SW480 (cell line): Measurements from ENCODE around the gene GRB14.

Experiments
- DNase-seq: peaks from one replicate; pipeline ENCODE4 v3.0.0-alpha.2; 2016; ENCODE audit warnings: low spot score

GRB14 gene

DNA sequence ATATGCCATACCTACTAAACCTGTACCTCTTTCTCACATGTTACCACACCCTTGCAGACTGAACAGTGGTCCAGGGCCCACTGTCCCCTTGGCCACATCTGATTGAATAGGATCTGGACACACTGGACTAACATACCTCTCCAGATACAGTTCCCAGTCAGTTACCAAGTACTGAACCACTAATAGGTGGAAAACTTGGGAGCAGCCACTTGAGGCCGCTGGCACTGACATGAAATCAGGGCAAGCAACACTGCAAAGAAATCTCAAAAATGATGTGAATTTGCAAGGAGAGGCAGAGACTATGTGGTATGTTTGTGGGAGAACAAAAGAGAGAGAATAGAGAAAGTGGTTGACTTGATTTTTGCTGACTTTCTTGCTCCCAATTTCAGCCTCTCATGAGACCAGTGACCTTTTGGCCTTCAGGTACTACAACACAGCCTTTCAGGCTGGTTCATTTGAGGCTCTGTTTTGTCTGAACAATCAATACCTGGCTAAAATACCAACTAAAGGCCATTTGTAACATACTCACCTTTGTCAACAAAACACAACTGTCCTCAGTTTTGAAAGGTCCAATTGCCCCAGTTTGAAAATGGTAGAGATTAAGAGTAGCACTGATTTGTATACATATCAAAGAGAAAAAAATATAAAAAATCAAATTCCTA lies 7.8 kb downstream of the GRB14 start:
- no peak for DNase-seq

DNA sequence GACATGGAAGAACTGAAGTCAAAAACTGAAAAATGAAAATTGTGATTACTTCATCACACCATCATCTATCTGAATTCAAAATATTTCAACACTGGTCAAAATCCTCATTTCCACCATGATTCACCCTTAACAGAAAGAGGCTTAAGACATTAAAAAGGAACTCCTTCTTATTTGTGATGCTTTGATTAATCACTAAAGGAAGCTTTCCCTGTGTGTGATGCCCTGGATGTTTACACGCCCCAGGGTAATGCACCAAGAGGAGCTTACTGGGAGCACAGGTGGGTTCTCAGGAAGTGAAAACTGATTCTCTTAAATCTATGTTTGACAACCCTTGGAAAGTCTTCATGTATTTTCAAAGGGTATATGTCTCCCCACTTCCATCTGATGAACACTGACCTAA lies 11.5 kb downstream of the GRB14 start:
- DNase-seq, result no peak

DNA sequence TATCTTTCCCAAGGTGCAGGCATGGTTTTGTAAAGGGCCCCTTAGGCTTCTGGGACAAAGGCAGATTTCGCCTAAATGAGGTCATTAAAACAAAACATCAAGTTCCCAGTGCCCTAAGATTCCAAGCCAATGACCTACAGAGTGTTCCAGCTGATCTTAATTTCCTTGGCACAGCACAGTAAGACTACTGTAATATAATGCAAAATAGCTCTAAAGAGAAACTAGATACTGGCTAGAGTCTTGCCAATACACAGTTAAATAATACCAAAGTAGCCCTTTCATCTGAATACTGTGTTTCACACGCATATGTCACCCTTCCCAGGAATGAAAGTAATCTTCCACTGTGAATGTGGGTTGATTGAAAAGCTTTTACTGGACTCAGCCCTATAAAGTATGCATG lies 14.7 kb downstream of the GRB14 start:
- no peak for DNase-seq

DNA sequence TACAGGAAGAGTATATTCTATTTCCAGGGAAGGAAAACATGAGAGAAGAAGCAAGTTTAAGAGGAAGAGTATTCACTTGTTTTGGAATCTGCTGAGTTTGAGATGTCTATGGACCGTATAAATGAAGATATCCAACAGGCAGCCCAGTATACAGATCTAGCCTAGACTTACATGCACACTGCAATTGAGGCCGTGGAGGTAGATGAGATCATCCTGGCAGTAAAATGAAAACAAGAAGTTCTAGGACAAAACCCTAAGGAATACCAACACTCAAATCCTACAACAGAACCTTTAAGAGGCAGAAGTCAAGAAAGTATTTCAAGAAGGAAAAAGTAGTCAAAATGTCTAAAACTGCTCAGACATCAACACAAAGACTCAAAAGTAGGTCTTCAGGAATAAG lies 16.0 kb downstream of the GRB14 start:
- DNase-seq, result no peak

DNA sequence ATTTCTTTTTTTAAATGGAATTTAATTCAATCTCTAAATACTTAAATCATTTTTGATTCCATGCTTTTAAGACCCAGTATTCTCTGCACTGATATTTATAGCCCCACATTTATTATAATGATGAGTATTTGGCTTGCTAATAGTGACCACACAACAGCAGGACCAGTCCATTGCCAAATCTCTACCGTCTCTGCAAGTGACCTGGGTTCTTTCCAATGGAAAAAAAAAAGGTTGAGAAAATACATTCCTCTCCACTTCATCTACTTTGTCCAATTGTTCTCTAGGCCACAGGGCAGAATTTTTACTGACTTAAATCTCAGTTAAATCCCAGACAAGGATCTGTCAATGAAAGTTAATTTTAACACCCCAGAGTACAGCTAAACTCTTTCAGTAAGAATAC lies 20.5 kb downstream of the GRB14 start:
- DNase-seq, result no peak

DNA sequence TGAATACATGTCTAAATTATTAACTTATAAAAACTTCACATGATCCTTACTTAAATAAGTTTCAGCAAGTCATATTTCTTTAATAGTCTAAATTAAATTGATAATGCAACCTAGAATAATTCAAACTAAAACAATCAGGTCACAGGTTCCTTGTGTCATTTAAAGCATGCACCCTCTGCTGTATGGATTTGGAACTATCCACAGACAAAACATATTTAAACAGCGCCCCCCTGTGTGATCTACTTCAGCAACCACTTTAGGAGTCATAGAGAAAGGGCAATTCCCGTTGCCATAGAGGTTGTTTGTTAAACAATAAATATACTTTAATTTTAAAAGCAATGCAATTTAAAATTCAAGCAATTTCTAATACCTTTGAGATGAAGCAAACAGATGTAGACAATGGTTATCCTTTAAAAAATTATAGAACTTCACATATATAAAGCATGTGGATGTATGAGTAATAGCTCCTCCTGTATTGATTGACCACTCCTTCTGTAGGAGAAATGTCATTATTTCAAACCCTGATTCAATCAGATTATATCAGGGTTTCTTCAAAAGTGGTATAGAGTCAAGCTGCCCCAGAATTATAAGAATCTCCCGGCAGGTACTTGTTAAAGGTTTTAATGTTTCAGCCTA lies 21.2 kb downstream of the GRB14 start:
- peak; percentile 68 for DNase-seq

DNA sequence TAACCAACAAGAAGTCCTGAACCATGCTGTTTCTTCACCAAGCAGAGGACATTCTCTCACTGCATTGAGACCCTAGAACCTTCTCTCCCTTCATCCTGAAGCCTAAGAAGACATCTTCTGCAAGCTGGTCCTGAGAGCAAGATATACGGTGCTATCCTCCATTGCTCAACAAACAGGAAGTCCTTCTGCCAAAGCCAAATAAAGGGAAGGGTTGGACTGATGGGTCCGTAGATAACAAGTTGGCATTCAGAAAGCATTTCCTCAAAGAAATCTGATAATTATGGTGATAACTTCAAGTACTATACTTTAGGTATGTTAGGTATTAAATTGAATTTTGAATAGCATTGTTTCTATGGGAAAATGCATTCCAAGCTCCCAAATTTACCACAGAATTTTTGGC lies 23.3 kb downstream of the GRB14 start:
- DNase-seq, result no peak

DNA sequence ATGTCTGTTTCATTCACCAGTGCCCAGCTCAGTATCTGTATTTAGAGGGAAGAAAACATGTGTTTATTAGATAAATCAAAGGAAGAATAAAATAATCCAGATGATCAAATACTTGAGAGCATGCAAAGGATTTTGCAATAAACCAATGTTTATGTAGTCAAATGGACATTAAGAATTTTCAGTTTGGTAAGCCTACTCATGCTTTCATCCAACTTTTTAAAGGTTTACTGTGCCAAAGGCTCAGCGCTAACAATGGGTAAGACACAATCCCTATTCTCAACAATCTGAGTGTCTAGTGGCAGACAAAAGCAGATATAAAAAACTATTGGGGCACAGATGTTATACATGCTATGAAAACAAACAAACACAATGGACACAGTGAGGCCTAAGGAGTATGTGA lies 26.3 kb downstream of the GRB14 start:
- no peak for DNase-seq

DNA sequence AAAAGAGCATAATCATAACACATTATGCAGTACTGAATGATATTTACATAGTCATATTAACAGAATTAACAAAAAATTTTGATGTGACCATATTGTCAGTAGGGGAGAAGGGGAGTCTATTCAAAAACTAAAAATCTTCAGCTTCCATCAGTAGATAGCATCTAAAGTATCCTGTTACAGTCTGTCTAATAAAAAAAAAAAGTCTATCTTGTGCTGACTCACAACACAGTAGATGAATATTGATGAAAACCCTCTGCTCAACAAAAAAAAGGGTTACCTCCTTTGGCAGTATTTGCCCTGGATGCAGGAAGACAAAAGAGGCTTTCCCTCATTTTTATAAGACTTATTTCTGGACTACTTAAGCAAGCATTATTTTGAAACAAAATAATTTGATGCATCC lies 27.3 kb downstream of the GRB14 start:
- DNase-seq, result no peak

DNA sequence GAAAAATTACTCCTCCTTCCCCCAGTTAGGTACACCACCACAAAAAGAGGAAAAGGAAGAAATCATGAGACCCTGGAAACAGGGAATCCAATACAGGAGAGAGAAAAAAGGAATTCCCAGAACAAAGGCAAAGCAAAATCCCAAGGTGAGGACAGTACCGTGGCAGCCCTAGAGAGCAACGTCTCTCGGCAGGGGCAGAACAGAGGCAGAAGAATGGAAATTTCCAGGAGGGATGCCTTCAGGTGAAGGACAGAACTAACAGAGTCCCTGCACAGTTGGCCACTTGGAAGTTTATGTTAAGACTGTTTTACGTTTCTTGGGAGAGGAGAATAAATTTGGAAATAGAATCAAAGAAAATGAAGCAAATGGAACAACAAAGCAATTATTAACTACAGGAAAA lies 27.7 kb downstream of the GRB14 start:
- DNase-seq, result no peak

DNA sequence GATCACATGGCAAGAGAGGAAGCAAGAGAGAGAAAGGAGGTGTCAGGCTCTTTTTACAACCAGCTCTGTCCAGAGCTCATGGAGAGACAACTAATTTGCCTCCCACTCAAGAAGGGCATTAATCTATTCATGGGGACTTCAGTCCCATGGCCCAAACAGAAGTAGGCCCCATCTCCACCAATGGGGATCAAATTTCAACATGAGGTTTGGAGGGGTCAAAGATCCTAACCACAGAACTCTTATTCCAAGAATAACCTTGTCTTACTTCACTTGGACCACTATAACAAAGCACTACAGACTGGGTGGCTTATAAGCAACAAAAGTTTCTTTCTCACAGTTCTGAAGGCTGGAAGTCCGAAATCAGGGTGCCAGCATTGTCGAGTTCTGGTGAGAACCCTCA lies 31.8 kb downstream of the GRB14 start:
- no peak for DNase-seq

DNA sequence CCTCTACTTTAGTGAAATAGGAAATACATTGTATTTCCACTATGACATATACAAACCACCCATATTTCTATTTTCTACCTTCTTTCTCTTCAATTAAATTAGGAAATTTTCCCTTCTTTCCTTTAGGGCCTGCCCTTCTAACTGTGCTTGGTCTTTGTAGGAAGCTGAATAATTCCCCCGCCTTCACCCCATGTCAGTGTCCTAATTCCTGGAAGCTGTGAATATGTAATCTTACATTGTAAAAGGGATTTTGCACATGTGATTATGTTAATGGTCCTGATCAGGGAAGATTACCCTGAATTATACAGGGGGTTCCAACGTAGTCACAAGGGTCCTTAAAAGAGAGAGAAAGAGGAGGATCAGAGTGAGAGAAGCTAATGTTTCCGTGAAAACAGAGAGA lies 40.2 kb downstream of the GRB14 start:
- DNase-seq, result no peak

DNA sequence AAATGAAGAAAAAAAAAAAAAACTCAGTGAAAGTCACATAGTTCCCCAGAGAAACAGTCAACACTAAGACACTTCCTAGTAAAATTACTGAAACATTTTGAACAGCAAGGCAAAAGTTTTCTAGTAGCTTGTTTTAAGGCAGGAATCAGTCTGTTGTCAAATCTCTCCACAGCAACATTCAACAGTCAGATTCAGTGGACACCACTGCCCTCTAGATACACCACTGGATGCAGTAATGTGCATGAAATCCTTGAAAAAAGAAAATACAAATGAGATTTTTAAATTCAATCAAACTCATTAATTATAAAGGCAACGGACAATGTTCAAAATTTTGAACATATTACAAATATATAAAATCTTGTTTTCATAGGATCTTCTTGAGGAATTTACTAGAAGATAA lies 46.4 kb downstream of the GRB14 start:
- DNase-seq, result no peak

DNA sequence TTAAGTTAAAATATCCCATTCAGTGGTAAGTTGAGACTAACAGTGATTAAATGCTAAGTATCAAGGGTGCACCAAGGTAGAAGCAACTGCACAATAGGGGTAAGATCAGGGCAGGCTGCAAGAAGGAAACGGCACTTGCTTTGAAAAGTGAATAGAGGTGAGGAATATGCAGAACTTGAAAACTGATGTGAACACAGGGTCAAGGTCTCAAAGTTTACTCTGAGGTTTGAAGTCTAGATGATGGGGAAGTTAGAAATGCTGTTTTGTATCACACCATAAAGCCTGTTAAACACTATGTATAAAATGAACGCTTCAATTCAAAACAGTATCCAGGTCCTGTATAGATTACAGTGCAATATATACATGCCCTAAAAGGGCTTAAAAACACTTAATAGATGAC lies 50.8 kb downstream of the GRB14 start:
- DNase-seq, result no peak

DNA sequence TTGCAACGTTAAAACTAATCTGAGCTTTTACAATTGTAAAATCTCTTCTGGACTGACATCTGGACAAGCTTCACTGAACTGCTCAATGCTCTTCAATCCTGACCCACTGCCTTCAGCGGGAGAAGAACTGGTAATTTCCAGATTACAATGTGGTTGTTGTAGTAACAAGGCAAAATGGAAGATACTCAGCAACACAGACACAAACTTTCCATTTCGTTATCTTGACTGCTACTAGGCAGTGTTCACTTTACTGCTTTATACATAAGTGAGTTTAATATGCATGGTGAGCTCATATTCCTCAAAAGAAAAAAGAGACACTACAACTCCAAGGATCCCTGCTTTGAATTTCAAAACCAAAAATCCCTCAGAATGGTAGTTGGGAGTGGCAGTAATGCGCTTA lies 51.9 kb downstream of the GRB14 start:
- DNase-seq, result no peak

DNA sequence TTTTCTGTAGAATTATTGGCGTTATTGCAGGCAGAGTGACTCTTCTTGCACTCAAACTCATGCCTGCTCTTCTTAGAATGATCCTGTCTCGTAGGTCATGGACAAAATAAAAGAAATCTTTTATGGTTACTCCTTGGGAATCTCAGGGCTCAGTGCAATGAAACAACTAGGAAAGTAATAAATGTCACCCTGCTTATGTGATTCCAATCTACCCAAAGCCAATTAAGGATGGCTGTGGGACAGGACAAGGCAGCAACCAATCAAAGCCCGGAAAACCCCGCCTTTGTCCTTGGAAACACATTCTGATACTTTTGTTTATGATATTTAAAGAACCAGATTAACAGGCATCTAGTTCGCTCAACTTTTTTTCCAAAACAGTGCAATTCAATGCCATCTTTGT lies 53.0 kb downstream of the GRB14 start:
- no peak for DNase-seq

DNA sequence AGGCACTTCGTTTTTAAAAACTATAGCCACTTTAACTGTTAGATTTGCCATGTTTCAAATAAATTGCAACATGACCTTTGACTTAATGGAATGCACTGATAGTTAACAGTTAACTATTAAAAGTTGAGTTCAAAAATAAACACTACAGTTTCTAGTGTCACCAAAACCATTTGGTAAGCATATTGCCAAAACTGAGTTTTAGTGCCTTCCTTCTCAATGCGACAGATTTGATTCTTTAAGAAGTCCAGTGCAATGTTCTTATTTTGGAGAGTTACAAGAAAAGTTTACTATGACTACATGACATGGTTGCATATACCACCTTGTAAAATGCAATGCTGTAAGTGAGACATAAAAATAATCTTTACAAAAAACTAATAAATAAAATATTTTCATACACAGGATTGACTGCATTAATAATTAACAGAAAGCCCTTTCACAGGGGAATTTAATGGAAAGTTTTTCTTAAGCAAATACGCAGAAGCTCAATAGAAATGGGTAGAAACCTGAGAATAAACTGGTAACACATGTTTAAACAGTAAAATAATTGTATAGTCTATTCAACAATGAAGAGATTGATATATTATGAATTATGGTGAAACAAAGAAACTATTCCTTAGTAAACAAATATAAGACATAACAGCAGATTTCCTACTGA lies 53.8 kb downstream of the GRB14 start:
- no peak for DNase-seq

DNA sequence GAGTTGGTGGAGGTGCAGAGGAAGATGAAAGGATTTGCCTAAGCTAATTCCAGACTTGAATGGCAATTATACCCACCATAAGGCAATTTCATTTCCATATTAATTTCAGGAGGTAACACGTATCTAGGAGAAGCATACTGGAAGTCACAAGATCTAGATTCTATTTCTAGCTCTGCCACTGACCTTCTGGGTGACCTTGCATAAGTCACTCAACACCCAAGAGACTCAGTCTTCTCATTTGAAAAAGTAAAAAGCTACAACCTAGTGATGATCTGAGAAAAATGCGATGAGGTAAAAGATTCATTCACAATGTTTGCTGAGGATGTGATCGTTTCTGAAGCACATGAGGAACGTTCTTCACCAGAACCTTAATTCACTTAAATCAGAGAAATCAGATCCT lies 55.9 kb downstream of the GRB14 start:
- DNase-seq, result no peak

DNA sequence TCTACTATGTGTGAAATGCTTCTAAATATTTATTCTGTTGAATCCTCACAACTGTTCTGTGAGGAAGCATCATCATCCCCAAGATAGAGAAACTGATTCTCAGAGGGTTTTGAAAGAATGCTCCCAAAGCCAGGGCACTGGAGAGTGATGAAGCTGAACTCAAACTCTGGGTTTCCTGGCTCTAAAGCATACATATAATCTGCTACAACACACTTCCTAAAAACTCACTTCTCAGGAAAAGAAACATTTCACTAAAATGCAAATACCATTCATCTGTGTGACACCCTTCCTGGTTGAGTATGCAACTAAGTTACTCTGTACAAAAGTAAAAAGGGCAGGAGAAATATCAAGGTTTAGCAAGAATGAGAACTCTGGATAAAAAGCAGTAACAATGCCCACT lies 58.6 kb downstream of the GRB14 start:
- no peak for DNase-seq

DNA sequence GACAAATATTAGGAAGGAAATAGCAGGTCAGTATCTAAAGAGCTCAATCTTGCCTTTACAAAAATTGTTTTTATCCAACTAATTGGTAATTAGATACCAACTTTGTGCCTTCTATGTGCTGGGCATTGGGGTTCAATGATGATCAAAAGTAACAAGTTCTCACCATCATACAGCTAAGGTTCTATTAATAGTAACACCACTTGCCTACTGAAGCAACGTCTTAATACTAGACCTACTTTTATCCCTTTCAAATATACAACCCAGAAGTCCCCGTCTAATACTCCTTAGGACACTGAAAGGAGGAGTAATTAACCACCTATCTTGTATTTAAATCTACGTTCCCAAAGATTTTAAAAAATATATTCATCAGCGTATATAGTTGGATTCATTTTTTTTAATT lies 59.3 kb downstream of the GRB14 start:
- DNase-seq, result no peak

DNA sequence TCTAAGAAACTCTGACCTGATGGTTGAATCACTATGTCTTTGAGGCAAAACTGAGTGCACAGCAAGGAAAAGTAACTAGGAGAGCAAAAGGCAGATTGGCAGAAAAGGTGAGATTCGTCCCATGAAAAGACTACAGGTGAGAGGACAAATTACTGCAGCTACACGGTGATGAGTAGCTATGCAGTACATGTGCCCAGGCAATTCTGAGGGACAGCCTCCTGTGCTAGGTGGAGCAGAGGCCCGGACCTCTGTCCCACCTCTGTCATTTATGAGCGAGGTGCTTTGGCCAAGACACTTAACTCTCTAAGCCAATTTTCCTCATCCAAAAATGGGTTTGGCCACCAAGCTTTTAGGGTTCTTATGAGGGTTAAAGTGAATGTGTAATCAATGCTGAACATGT lies 59.9 kb downstream of the GRB14 start:
- no peak for DNase-seq

DNA sequence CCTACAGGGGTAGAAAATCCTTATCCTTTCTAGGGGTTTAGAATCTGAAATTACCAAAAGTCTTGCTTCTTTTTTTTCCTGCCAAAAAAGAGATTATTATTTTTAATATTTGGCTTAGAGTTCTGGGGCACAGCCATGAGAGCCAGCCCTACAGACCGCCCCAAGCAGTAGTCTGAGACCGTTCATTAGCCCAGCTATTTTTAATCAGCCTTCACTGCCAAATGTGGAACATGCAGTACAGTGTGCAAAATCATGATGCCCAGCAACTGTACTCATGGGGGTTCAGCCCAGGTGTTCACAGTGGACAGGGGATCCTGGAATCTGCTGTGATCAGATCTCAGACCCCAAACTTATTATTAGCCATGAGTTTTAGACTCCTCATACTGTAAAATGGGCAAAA lies 60.4 kb downstream of the GRB14 start:
- no peak for DNase-seq

DNA sequence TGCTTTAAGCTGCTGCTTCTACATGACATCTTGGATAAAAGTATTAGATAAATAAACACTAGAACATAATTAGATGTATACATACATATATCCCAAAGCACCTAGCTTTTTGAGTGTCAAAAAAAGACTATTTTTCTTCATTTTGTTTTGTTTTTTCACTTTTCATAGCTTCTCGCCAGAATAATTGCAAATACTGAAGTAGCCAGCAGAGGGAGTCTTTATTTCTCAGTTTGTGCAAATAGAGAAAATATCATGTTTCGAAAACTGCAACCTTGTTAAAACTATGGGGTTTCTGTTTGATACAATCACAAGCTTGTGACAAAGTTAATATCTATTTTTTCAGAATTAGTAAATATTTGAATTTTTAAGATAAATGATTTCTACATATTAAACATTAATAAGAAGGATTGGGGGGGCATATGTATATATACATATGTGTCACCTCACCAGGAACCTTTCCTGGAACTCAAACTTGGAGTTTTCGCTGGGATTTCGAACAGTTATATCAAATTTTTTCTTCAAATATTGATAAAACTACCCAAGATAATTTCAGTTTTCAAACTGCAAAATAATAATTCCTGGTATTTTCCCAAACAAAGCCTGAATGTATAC lies 61.0 kb downstream of the GRB14 start:
- DNase-seq, result no peak
